SK-N-SH (cell line): Measurements from ENCODE around the gene TGM2. TPM values are rescaled to one million over a fixed set of nuclear protein-coding genes. Genes with fewer than 3 reads are reported as not detected.

ENCODE experiments used
- CTCF ChIA-PET: fragments of 300-600, 350-600 bp; formaldehyde crosslinking; extraction: SDS; loops from one replicate; lab custom pipeline; 2021; lab: Yijun Ruan, JAX
- POLR2A ChIA-PET: fragments of 350-600 bp; sonication (Branson Sonifier 250); formaldehyde crosslinking; extraction: SDS; loops from one replicate; lab custom pipeline; 2020; ENCODE audit warnings: antibody characterized with exemption, inconsistent platforms; lab: Yijun Ruan, JAX
- DNase-seq: peaks from one replicate; pipeline ENCODE4 v3.0.0; 2012
- H2AFZ ChIP-seq: fragments of 200-600 bp; sonication (generic); 2 replicates; pipeline ENCODE4 v1.8.1; 2016; ENCODE audit warnings: antibody characterized with exemption, mild to moderate bottlenecking, low read depth
- H3F3A ChIP-seq: fragments of 200-600 bp; sonication (generic); replicated peaks from 2 replicates; pipeline ENCODE3; 2016; ENCODE audit warnings: antibody characterized with exemption, mild to moderate bottlenecking; ENCODE audit not compliant: insufficient read depth
- H3K27ac ChIP-seq, 2 experiments: fragments of 200-500 bp in 1 of 2; fragments of 200-600 bp in 1 of 2; sonication (Bioruptor generic) in 1 of 2; sonication (generic), shearing (Covaris generic) in 1 of 2; 2 replicates each; pipeline versions ENCODE4 v1.5.1 to v1.6.1; 2014 to 2016; ENCODE audit warnings: low read depth in 2 of 2, inconsistent platforms in 1 of 2, low read length in 1 of 2, mild to moderate bottlenecking in 1 of 2, mixed read lengths in 1 of 2
- H3K27me3 ChIP-seq: fragments of 200-600 bp; sonication (generic), shearing (Covaris generic); 2 replicates; pipeline ENCODE4 v1.6.1; 2016; ENCODE audit warnings: mixed run types; ENCODE audit not compliant: insufficient read depth
- H3K36me3 ChIP-seq, 2 experiments: fragments of 200-500 bp in 1 of 2; fragments of 200-600 bp in 1 of 2; sonication (Bioruptor generic) in 1 of 2; sonication (generic) in 1 of 2; replicated peaks in 1 of 2; 2 replicates each; pipeline versions ENCODE3 to v1.5.1; 2014 to 2016; ENCODE audit warnings: low read length in 1 of 2, mild to moderate bottlenecking in 1 of 2; ENCODE audit not compliant: insufficient read depth in 2 of 2, control insufficient read depth in 1 of 2
- H3K4me1 ChIP-seq, 2 experiments: fragments of 200-500 bp in 1 of 2; fragments of 200-600 bp in 1 of 2; sonication (Bioruptor generic) in 1 of 2; sonication (generic), shearing (Covaris generic) in 1 of 2; 2 replicates each; pipeline versions ENCODE4 v1.5.1 to v1.6.1; 2014 to 2016; ENCODE audit warnings: low read depth in 1 of 2, low read length in 1 of 2, mixed run types in 1 of 2; ENCODE audit not compliant: insufficient read depth in 2 of 2, control insufficient read depth in 1 of 2
- H3K4me2 ChIP-seq: fragments of 200-600 bp; sonication (generic), shearing (Covaris generic); 2 replicates; pipeline ENCODE4 v1.6.1; 2017; ENCODE audit warnings: mixed run types
- H3K4me3 ChIP-seq, 2 experiments: fragments of 200-500 bp in 1 of 2; fragments of 200-600 bp in 1 of 2; sonication (Bioruptor generic) in 1 of 2; sonication (generic), shearing (Covaris generic) in 1 of 2; 2 replicates each; pipeline versions ENCODE4 v1.5.1 to v1.8.1; 2014 to 2016; ENCODE audit warnings: low read depth in 2 of 2, inconsistent platforms in 1 of 2, low read length in 1 of 2, mild to moderate bottlenecking in 1 of 2, mixed read lengths in 1 of 2, moderate library complexity in 1 of 2
- H3K79me2 ChIP-seq: fragments of 200-600 bp; sonication (generic); 2 replicates; pipeline ENCODE4 v1.8.1; 2017; ENCODE audit warnings: mild to moderate bottlenecking; ENCODE audit not compliant: insufficient read depth
- H3K9ac ChIP-seq: fragments of 200-600 bp; sonication (generic); 2 replicates; pipeline ENCODE4 v1.6.1; 2017; ENCODE audit warnings: mixed run types
- H3K9me2 ChIP-seq: fragments of 200-600 bp; sonication (generic); 2 replicates; pipeline ENCODE4 v1.6.1; 2017; ENCODE audit warnings: mixed run types
- H3K9me3 ChIP-seq: fragments of 200-600 bp; sonication (generic); 2 replicates; pipeline ENCODE4 v1.6.1; 2017; ENCODE audit warnings: mixed run types, mild to moderate bottlenecking, moderate library complexity
- H4K20me1 ChIP-seq: fragments of 200-600 bp; sonication (generic); 2 replicates; pipeline ENCODE4 v1.6.1; 2017; ENCODE audit warnings: mild to moderate bottlenecking, mixed run types; ENCODE audit not compliant: insufficient read depth
- CHD2 ChIP-seq: fragments of 150-350 bp; IDR thresholded peaks from 2 replicates; pipeline ENCODE4 v1.6.1; 2018; ENCODE audit warnings: low read length; ENCODE audit not compliant: partially characterized antibody
- ELF1 ChIP-seq: IDR thresholded peaks from 2 replicates; pipeline ENCODE4 v1.4.0; 2012
- EP300 ChIP-seq, 2 experiments: IDR thresholded peaks; 2 replicates each; pipeline versions ENCODE4 v1.4.0 to v1.6.1; 2012; ENCODE audit warnings: borderline replicate concordance in 1 of 2, low read depth in 1 of 2, low read length in 1 of 2
- FOSL2 ChIP-seq: IDR thresholded peaks from 2 replicates; pipeline ENCODE4 v1.4.0; 2012; ENCODE audit warnings: low read depth, mild to moderate bottlenecking, moderate library complexity, borderline replicate concordance
- FOXM1 ChIP-seq: IDR thresholded peaks from 2 replicates; pipeline ENCODE4 v1.4.0; 2012; ENCODE audit warnings: low read depth, mild to moderate bottlenecking
- JUND ChIP-seq: IDR thresholded peaks from 2 replicates; pipeline ENCODE4 v1.4.0; 2012
- MEF2A ChIP-seq: IDR thresholded peaks from 2 replicates; pipeline ENCODE4 v1.4.0; 2012; ENCODE audit warnings: low read depth, borderline replicate concordance
- NRF1 ChIP-seq: IDR thresholded peaks from 2 replicates; pipeline ENCODE4 v1.6.1; 2012; ENCODE audit warnings: low read depth, mild to moderate bottlenecking, low read length
- PBX3 ChIP-seq: IDR thresholded peaks from 2 replicates; pipeline ENCODE4; 2012
- POLR2AphosphoS5 ChIP-seq: IDR thresholded peaks from 2 replicates; pipeline ENCODE4 v1.6.1; 2012; ENCODE audit warnings: low read depth, low read length
- RXRA ChIP-seq: IDR thresholded peaks from 2 replicates; pipeline ENCODE4 v1.4.0; 2012; ENCODE audit warnings: low read depth, mild to moderate bottlenecking, borderline replicate concordance
- SIN3A ChIP-seq: IDR thresholded peaks from 2 replicates; pipeline ENCODE4 v1.6.1; 2012; ENCODE audit warnings: low read depth, mild to moderate bottlenecking, low read length, moderate library complexity, borderline replicate concordance
- TCF12 ChIP-seq: IDR thresholded peaks from 2 replicates; pipeline ENCODE4 v1.4.0; 2012
- TEAD4 ChIP-seq: IDR thresholded peaks from 2 replicates; pipeline ENCODE4 v1.4.0; 2012; ENCODE audit warnings: mild to moderate bottlenecking, borderline replicate concordance; ENCODE audit not compliant: insufficient read depth
- USF1 ChIP-seq: IDR thresholded peaks from 2 replicates; pipeline ENCODE4 v1.4.0; 2012; ENCODE audit warnings: low read depth, borderline replicate concordance
- WGBS: methylation state at CpG from one replicate; pipeline ENCODE4 v1.1.6; 2017; ENCODE audit warnings: low lambda C conversion rate; 5-methylcytosine and 5-hydroxymethylcytosine counted together
- polyA plus RNA-seq, 3 experiments: library from polyadenylated mRNA; depleted of rRNA; stranded (reverse); fragments of >200 nt; gene quantifications; 2 replicates each; pipeline ENCODE4 v1.2.3, GENCODE V29; 2012
- TF ChIP-seq, protein P1 (sequence below): IDR thresholded peaks from 2 replicates; pipeline ENCODE4 v1.4.0; 2012; ENCODE audit warnings: low read depth
- TF ChIP-seq, protein P2 (sequence below): fragments of 150-350 bp; IDR thresholded peaks from 2 replicates; pipeline ENCODE4 v1.6.1; 2016; ENCODE audit warnings: mild to moderate bottlenecking, low read depth, low read length

The TGM2 gene
- polyA plus RNA-seq, 1 of the 3 experiments (the other 2 are of a cell fraction) = 676 TPM

DNA sequence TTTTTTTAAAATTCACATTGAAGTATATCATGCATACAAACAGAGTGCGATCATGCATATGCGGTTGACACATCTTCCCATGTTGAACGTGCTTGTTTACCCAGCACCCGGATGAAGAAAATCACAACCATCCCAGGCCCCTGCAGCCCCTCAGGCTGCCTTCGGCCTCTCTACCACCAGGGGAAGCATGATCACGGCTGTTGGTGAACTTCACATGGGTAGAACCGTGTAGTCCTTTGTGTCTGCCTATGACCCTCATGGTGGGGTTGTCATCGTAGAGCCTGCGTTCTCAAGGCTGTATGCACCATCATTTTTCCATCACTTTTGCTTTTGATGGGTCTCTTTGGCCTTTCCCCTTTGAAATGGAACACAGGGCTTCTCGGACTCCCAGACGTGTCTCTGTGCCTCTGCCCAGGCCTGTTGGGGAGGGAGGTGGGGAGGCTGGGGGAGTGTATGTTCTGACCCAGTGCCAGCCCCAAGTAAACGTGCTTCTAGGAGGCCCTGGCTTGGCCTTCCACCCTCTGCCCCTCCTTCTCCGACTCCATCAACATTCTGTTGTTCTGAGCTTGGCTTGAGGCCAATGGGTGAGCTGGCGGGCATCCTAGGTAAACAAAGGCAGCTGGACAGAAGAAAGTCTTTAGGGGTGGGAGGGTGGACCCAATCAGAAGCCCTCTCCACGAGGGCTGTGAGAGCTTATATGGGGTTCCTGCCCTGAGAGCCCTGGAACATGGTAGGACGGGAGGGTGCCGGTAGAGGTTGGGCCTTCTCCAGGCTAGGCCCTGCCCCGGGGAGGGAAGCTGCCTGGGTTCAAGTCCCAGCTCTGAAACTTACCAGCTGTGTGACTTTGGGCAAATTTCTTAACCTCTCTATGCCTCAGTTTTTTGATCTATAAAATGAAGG lies 39.7 kb downstream of the TGM2 start (continued):
- TF ChIP-seq FOSL2 = no peak; the same call in 1 of the 2 replicates
- TF ChIP-seq, protein P1, sequence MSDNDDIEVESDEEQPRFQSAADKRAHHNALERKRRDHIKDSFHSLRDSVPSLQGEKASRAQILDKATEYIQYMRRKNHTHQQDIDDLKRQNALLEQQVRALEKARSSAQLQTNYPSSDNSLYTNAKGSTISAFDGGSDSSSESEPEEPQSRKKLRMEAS = no peak
- TF ChIP-seq, protein P2, sequence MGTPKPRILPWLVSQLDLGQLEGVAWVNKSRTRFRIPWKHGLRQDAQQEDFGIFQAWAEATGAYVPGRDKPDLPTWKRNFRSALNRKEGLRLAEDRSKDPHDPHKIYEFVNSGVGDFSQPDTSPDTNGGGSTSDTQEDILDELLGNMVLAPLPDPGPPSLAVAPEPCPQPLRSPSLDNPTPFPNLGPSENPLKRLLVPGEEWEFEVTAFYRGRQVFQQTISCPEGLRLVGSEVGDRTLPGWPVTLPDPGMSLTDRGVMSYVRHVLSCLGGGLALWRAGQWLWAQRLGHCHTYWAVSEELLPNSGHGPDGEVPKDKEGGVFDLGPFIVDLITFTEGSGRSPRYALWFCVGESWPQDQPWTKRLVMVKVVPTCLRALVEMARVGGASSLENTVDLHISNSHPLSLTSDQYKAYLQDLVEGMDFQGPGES = no peak

GRCh38 chr20:38123021-38123587 lies 42.0 kb downstream of the TGM2 start:
- no peaks in the 10 kb centered on the region for H3K36me3 ChIP-seq
- peak overlapping the region; percentile 56; the same call in 1 of the 2 replicates for H3K9ac ChIP-seq
- peak overlapping the region; percentile 78 to 88 for H3K27ac ChIP-seq
- ChIA-PET POLR2A (no interaction called here), CTCF (interaction anchor here (0.6 to 1.5 kb wide), 4 partner anchors 65 to 559 kb away, joined by 3 to 5 read pairs (median 4); no protein-coding TSS in a partner anchor)
- DNase-seq = no peak
- H3K4me1 ChIP-seq = peaks cover 26 to 27% of the 10 kb centered on the region in 2 experiments
- H3K79me2 ChIP-seq = no peaks in the 10 kb centered on the region
- H3K27me3 ChIP-seq = no peaks in the 10 kb centered on the region
- no peaks in the 10 kb centered on the region for H3K9me2 ChIP-seq
- H2AFZ ChIP-seq = peak overlapping the region; percentile 93
- WGBS = 20% methylated on average over 3 of the region's 4 CpGs
- H3K4me2 ChIP-seq = peak overlapping the region; percentile 32; the same call in 1 of the 2 replicates
- peak; percentile 23; the same call in 1 of the 2 replicates for TF ChIP-seq JUND
- TF ChIP-seq FOXM1 = 0 out of 2 replicates have a peak, but pooled peaks have one; percentile 32
- no peak for TF ChIP-seq POLR2AphosphoS5
- no peak for TF ChIP-seq NRF1
- peak; percentile 52; the same call in 1 of the 2 replicates for TF ChIP-seq RXRA
- no peak for TF ChIP-seq CHD2
- TF ChIP-seq ELF1 = peak; percentile 14; the same call in 1 of the 2 replicates
- TF ChIP-seq SIN3A = no peak
- peak; percentile 30; the same call in 1 of the 2 replicates for TF ChIP-seq TCF12
- TF ChIP-seq EP300 (IDR thresholded peaks at IDR 0.05; ENCODE audit: borderline replicate concordance in 1 of 2, low read depth in 1 of 2, low read length in 1 of 2) = peak in 1 of 2 experiments; percentile 43; a peak in 1 of 4 replicates
- no peak for TF ChIP-seq TEAD4
- no peak for TF ChIP-seq MEF2A
- no peak for TF ChIP-seq PBX3
- no peak for TF ChIP-seq USF1
- H4K20me1 ChIP-seq = no peaks in the 10 kb centered on the region
- H3F3A ChIP-seq = peaks cover 48% of the 10 kb centered on the region
- H3K4me3 ChIP-seq = no peak overlapping the region
- no peaks in the 10 kb centered on the region for H3K9me3 ChIP-seq
